Naive thymus-derived CD8-positive, alpha-beta T cell (primary cell): ENCODE data around the gene OR51B5. TPM values are rescaled to one million over a fixed set of nuclear protein-coding genes. Genes with fewer than 3 reads are reported as not detected.
"Not testable (repeated sequence)": the region's sequence is repeated elsewhere in the genome, so short reads cannot be mapped to it uniquely, and the experiment has no call there.

Experiments
- ATAC-seq, 2 donors: fragments of 150-1000 bp; cut with Tn5 transposase in 1 of 2; sonication (Bioruptor Pico), chemical (Tn5 transposase) in 1 of 2; 1 replicate in 1 of 2; 2 replicates in 1 of 2; pipeline ENCODE4 v1.10.0; 2021; ENCODE audit warnings: mild to moderate bottlenecking in 2 of 2, moderate library complexity in 2 of 2
- POLR2A ChIA-PET: fragments of 350-600 bp; sonication (Branson Sonifier 250); formaldehyde crosslinking; loops from one replicate; lab custom pipeline; 2021; ENCODE audit warnings: antibody characterized with exemption; lab: Charles Lee
- DNase-seq, 10 donors: peaks; one replicate each; pipeline versions ENCODE4 v3.0.0 to v3.0.0-alpha.2; 2020 to 2022
- H3K27ac Mint-ChIP-seq, 10 donors: one replicate each; pipeline ENCODE4 v1.8.0; 2020 to 2022; ENCODE audit warnings: mild to moderate bottlenecking in 10 of 10, mixed read lengths in 10 of 10, moderate library complexity in 4 of 10, inconsistent platforms in 1 of 10
- H3K27me3 Mint-ChIP-seq, 5 donors: one replicate each; pipeline ENCODE4 v1.8.0; 2021 to 2022; ENCODE audit warnings: mixed read lengths in 5 of 5
- H3K36me3 Mint-ChIP-seq, 3 donors: one replicate each; pipeline ENCODE4 v1.8.0; 2020 to 2022; ENCODE audit warnings: mixed read lengths in 3 of 3, mild to moderate bottlenecking in 2 of 3, inconsistent platforms in 1 of 3
- H3K4me1 Mint-ChIP-seq, 4 donors: one replicate each; pipeline ENCODE4 v1.8.0; 2021 to 2022; ENCODE audit warnings: mixed read lengths in 4 of 4
- H3K4me3 Mint-ChIP-seq, 10 donors: one replicate each; pipeline ENCODE4 v1.8.0; 2020 to 2022; ENCODE audit warnings: mild to moderate bottlenecking in 10 of 10, mixed read lengths in 10 of 10, moderate library complexity in 6 of 10, inconsistent platforms in 1 of 10
- H3K9me3 Mint-ChIP-seq, 9 donors: one replicate each; pipeline ENCODE4 v1.8.0; 2020 to 2022; ENCODE audit warnings: mixed read lengths in 9 of 9, mild to moderate bottlenecking in 3 of 9, inconsistent platforms in 1 of 9, moderate library complexity in 1 of 9
- polyA plus RNA-seq, 3 donors: library from polyadenylated mRNA; unstranded; fragments of 300-500 nt; fragmentation: Illumina TruSeq; gene quantifications; one replicate each; pipeline ENCODE4 v1.2.3, GENCODE V29; 2021
- total RNA-seq, 8 experiments: library from RNA in 2 of 8; stranded (reverse) in 2 of 8; gene quantifications; one replicate each; pipeline ENCODE4 v1.2.3 and lab custom pipeline; 2021 to 2026

Gene OR51B5, protein sequence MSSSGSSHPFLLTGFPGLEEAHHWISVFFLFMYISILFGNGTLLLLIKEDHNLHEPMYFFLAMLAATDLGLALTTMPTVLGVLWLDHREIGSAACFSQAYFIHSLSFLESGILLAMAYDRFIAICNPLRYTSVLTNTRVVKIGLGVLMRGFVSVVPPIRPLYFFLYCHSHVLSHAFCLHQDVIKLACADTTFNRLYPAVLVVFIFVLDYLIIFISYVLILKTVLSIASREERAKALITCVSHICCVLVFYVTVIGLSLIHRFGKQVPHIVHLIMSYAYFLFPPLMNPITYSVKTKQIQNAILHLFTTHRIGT
- total RNA-seq (not detected), polyA plus RNA-seq (not detected), total RNA-seq (lab: John Stamatoyannopoulos, UW) (0 to 0.15 (median 0.04) reads per million in 6 experiments)

DNA sequence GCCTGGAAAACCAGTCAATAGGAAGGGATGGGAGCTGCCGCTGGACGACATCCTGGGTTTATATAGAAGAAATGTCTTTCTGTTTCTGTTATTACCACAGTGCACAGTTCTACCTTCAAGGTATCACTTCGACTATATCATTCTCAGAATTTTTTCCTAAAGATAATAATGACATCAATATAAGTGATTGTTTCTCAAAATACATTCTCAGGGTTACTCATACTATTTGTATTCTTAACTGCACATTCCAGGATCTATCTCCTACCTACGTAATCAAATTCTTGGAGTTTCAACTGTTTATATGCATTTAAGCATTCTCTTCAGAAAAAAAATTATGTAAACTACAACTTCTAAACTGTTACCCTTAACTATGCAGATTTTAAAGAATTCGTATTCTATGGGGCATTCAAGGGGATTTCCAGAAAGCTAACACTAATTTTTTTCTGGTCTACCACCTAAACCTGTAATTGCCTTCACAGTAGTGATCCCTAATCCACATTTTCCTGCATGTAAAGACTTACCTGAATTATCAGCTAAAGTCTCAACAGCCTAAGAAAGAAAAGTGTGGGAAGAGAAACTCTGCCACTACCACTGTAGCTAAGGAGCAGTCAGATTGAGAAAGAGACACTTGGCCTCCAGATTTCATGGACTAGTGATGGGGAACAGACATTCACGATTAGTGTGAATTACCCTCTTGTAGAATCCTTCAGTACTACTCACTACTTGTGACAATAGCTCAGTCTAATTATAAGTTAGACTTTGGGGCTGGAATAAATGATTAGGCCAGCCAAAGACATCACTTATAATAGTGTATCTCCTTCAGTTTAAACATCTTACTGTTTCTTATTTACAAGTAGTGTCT lies at the start of gene OR51B5:
TSS of gene OR51B5 (minus strand) at position 51 of the 862 bp plus-strand sequence. CDS start at position 51, 0 bp downstream.
- Mint-ChIP-seq H3K27me3 (peaks cover 4 to 19% (median 8%) of the 10 kb centered on the region in 5 donors), H3K4me1 (no peaks in the 10 kb centered on the region), H3K36me3 (peaks cover 0 to 3% (median 0%) of the 10 kb centered on the region in 3 donors), H3K27ac (no peak within 1 kb of the TSS), H3K9me3 (no peaks in the 10 kb centered on the region), H3K4me3 (no peak within 1 kb of the TSS)
- ATAC-seq (no peak), DNase-seq (no peak)
- POLR2A ChIA-PET: no interaction called here

DNA sequence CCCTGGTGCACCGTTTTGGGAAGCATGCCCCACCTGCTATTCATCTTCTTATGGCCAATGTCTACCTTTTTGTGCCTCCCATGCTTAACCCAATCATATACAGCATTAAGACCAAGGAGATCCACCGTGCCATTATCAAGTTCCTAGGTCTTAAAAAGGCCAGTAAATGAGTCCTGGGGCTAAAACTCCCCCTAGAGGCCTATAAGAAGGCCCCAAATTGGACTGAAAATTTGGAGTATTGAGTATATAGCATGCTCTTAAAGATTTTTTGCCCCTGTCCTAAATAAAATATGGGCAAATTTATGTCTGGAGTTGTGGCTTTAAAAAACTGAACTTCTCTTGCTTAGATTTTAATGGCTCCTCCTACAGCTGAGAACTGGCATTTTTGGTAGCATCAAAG lies 46.9 kb upstream of the OR51B5 start:
- Mint-ChIP-seq H3K36me3 (no peaks in the 10 kb centered on the region), H3K9me3 (no peaks in the 10 kb centered on the region), H3K4me1 (no peaks in the 10 kb centered on the region), H3K27ac (no peak overlapping the region), H3K27me3 (peaks cover 0 to 10% (median 2%) of the 10 kb centered on the region in 5 donors), H3K4me3 (no peak overlapping the region)
- no peak for DNase-seq
- ATAC-seq: no peak
- POLR2A ChIA-PET: no interaction called here

DNA sequence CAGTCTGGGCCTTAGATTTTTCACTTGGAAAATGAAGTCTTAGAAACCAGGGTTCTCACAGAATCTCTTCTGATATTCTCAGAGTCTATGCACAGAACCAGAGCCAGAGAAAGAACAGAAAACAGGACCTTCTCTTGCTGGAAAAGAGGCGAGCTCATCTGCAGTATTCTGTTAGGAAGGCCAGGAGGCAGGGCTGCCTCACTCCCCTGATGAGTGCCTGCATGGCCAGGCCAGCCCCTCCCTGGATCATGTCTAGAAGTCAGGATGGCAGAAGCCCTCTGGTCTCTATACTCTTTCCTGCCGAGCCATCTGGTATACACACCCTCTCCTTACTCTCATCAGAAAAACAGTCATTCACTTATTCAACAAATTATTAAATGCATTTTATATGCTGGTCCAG lies 41.0 kb upstream of the OR51B5 start:
- no peak overlapping the region for H3K4me3 Mint-ChIP-seq
- H3K9me3 Mint-ChIP-seq: no peaks in the 10 kb centered on the region
- H3K4me1 Mint-ChIP-seq: no peaks in the 10 kb centered on the region
- no peak overlapping the region for H3K27ac Mint-ChIP-seq
- ATAC-seq (no peak), DNase-seq (no peak)
- no peaks in the 10 kb centered on the region for H3K36me3 Mint-ChIP-seq
- peaks cover 0 to 11% (median 0%) of the 10 kb centered on the region in 5 donors for H3K27me3 Mint-ChIP-seq
- POLR2A ChIA-PET: no interaction called here

DNA sequence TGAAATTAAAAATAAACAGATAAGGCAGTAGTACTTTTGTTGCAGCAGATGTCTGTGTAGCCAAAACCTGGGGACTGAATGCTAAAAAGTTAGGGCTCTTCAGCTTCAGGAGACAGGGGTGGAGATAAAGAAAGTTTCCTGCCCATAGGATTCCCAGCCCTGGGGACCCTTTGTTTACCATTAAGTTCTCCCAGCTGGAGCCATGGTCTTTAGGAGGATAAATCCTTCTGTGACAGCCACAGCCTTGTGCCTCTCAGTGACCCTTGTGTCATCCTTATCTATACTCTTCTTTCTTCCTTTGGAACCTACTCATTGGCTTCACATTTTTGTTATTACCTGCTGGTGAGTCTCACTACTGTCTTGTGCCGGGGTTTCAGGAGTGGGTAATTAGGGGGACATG lies 40.3 kb upstream of the OR51B5 start, which contains the start of gene OR51M1:
TSS of gene OR51M1 (plus strand) at position 237 of the 400 bp plus-strand sequence. CDS start 5,587 bp downstream, outside the sequence.
- no peaks in the 10 kb centered on the region for H3K4me1 Mint-ChIP-seq
- no peak for ATAC-seq

DNA sequence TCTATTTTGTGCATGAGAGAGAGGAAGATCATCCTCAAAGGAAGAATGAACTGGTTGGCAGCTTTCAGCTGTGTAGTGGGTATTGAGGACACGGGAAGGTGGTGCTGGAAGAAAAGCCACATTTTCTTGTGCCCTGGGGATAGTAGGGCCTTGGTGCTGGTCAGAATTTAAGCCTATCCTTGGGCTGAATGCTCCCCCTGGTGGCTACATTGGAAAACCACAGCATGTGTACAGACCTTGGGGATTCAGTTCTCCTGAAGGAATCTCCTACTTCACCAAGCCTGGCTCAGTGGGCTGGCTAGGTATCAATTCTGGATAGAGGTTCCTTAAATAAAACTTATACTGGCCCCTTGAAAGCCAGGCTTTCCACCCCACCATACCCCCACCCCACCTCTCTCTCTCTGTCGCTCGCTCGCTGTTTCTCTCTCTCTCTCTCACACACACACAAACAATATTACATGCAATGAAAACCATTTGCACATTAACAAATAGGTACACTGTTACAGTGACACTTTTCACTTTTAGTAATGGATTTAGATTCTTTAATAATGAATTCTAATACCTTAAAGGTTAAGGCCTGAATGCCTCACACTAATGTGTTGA lies 37.5 kb upstream of the OR51B5 start:
- POLR2A ChIA-PET: no interaction called here

More for the DNA sequence above, 40.3 kb upstream of the OR51B5 start, which contains the start of gene OR51M1:
- Mint-ChIP-seq H3K27me3 (peaks cover 0 to 11% (median 0%) of the 10 kb centered on the region in 5 donors), H3K36me3 (no peaks in the 10 kb centered on the region), H3K9me3 (no peaks in the 10 kb centered on the region), H3K27ac (no peak within 1 kb of the TSS), H3K4me3 (no peak within 1 kb of the TSS)
- DNase-seq: no peak
- POLR2A ChIA-PET: no interaction called here

DNA sequence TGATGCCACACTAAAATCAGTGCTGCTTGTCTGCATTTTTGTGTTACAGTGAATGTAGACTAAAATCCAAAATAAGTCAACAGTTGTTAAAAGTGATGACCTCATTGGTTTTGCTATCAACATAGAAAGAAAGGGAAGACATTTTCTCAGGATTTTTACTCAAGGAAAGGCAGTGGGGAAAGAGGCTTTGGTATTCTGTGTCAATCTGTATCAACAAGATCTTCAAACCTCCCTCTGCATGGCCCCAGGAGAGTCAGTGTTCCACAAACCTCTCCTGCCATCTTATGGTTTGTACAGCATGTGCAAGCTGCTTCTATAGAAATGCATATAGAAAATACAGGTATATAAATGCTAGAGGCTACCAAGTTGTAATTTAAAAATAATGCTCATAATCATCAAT lies 26.5 kb upstream of the OR51B5 start:
- POLR2A ChIA-PET: no interaction called here
- H3K4me1 Mint-ChIP-seq: no peaks in the 10 kb centered on the region
- peaks cover 0 to 9% (median 4%) of the 10 kb centered on the region in 9 donors for H3K9me3 Mint-ChIP-seq
- no peak overlapping the region for H3K27ac Mint-ChIP-seq
- H3K4me3 Mint-ChIP-seq: no peak overlapping the region
- H3K36me3 Mint-ChIP-seq: peaks cover 0 to 3% (median 0%) of the 10 kb centered on the region in 3 donors
- H3K27me3 Mint-ChIP-seq: peaks cover 5 to 17% (median 14%) of the 10 kb centered on the region in 5 donors
- no peak for DNase-seq
- no peak for ATAC-seq

More for the DNA sequence above, 37.5 kb upstream of the OR51B5 start:
- Mint-ChIP-seq H3K36me3 (no peaks in the 10 kb centered on the region), H3K27me3 (peaks cover 0 to 11% (median 0%) of the 10 kb centered on the region in 5 donors), H3K9me3 (peaks cover 0 to 2% (median 0%) of the 10 kb centered on the region in 9 donors), H3K4me3 (no peak overlapping the region), H3K4me1 (no peaks in the 10 kb centered on the region), H3K27ac (no peak overlapping the region)
- ATAC-seq (no peak), DNase-seq (peak in 2 of 10 donors; percentile 6)

DNA sequence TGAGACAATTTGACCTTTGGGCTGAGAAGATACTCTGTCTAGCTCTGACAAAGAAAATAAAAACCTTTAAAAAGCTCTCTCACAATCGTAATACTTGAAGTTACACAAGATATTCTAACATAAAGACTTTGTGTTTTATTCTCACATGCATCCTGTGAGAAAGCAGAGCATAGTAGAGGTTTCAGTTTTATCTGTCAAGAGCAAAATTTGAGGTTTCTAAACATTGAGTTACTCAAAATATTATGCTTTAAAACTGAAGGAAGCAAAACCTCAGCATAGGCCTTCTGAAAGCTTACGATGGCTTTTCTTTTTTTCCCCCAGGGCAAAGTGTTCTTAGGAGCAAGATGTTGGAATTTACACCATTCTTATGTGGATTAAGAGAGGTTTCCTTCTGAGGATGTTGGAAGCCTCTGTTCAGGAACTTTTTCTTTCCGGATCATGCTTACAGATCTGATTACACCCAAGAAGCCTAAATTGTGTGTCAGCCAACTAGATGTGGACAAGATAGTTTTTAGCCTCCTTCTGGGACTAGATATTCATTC lies 25.2 kb upstream of the OR51B5 start:
- POLR2A ChIA-PET: no interaction called here
- peaks cover 0 to 3% (median 0%) of the 10 kb centered on the region in 3 donors for H3K36me3 Mint-ChIP-seq
- H3K9me3 Mint-ChIP-seq: peaks cover 0 to 9% (median 4%) of the 10 kb centered on the region in 9 donors
- no peak overlapping the region for H3K27ac Mint-ChIP-seq
- ATAC-seq (no peak), DNase-seq (no peak)
- no peaks in the 10 kb centered on the region for H3K4me1 Mint-ChIP-seq
- H3K4me3 Mint-ChIP-seq: no peak overlapping the region
- H3K27me3 Mint-ChIP-seq: peaks cover 4 to 17% (median 14%) of the 10 kb centered on the region in 5 donors

DNA sequence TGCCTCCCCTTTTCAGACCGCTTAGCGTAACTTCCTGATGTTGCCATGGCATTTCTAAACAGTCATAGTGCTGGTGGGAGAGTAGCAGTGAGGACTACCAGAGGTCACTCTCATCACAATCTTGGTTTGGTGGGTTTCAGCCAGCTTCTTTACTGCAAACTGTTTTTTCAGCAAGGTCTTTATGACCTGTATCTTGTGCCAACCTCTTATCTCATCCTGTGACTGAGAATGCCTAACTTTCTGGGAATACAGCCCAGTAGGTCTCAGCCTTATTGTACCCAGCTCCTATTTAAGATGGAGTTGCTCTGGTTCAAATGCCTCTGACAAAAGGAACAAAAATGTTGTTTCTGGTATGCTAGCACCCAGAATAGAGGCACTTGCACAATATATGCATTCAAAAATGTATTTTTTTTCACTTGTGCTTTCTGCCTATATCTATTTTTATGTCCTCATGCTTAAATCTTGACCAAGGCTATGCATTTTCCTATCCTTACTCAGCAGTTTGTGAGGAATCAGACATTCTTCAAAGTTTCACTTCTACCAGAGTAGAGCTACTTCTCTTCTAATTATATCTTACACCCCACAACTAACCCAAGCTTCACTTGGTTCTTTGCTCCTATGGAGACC lies 24.2 kb upstream of the OR51B5 start:
- POLR2A ChIA-PET: no interaction called here
- Mint-ChIP-seq H3K27me3 (peaks cover 4 to 15% (median 13%) of the 10 kb centered on the region in 5 donors), H3K4me1 (no peaks in the 10 kb centered on the region), H3K27ac (no peak overlapping the region), H3K4me3 (no peak overlapping the region), H3K9me3 (peaks cover 0 to 3% (median under 1%) of the 10 kb centered on the region in 9 donors), H3K36me3 (peaks cover 0 to under 1% (median 0%) of the 10 kb centered on the region in 3 donors)
- DNase-seq: no peak
- no peak for ATAC-seq

DNA sequence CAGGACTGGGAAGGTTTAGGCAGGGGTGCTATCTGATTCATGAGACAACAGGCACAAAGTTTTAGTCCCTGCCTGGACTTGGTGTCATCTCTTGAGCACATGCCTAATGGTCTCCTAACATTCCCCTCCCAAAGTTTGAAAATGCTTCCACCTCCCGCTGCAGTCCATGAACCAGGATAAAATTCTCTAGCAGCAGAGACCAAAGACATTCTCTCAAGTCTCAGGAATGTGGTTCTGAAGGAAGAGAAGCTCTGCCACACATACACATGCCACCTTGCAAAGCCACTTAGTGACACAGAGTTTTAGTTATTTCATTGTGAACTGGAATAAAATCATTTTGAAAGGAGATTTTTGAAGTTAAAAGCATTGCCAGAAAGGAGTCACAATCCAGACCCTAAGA lies 23.5 kb upstream of the OR51B5 start:
- Mint-ChIP-seq H3K27ac (no peak overlapping the region), H3K27me3 (peaks cover 4 to 15% (median 10%) of the 10 kb centered on the region in 5 donors)

DNA sequence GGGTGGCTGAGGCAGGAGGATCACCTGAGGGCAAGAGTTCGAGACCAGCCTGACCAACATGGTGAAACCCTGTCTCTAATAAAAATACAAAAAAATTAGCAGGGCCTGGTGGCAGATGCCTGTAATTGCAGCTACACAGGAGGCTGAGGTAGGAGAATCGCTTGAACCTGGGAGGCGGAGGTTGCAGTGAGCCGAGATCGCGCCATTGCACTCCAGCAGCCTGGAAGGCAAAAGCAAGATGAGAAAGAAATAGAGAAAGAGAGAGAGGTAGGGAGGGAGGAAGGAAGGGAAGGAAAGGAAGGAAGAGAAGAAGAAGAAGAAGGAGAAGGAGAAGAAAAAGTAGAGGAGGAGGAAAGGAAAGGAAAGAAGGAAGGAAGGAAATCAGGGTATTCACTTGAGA lies 23.0 kb upstream of the OR51B5 start:
- H3K9me3 Mint-ChIP-seq, H3K36me3 Mint-ChIP-seq, ATAC-seq, H3K4me3 Mint-ChIP-seq, H3K27ac Mint-ChIP-seq, POLR2A ChIA-PET, H3K4me1 Mint-ChIP-seq, DNase-seq: not testable (repeated sequence)
- H3K27me3 Mint-ChIP-seq: peaks cover 4 to 15% (median 10%) of the 10 kb centered on the region in 5 donors

More for the DNA sequence above, 23.5 kb upstream of the OR51B5 start:
- DNase-seq: no peak
- peaks cover 0 to 8% (median 0%) of the 10 kb centered on the region in 9 donors for H3K9me3 Mint-ChIP-seq
- ATAC-seq: no peak
- POLR2A ChIA-PET: no interaction called here
- H3K4me1 Mint-ChIP-seq: no peaks in the 10 kb centered on the region
- no peaks in the 10 kb centered on the region for H3K36me3 Mint-ChIP-seq
- no peak overlapping the region for H3K4me3 Mint-ChIP-seq

DNA sequence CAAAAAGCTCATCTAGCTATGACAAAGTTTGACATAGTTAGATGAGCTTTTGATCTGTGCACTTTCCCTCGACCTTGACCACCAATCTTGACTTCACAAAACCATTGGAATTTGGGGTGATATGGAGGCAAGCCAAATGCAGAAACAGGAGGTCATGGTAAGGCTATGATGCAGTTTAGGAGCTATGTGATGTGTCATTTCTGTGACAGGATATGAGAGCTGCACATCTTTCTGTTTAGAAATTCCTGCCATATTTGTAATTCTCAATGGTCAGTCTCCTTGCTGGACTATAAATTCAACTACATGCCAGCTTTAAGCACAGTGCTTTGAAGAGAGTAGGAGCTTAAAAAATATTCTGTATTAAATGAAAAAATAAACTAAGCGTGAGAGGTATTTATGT lies 20.9 kb upstream of the OR51B5 start:
- no peak overlapping the region for H3K27ac Mint-ChIP-seq
- no peaks in the 10 kb centered on the region for H3K36me3 Mint-ChIP-seq
- DNase-seq: no peak
- no peak for ATAC-seq
- POLR2A ChIA-PET: no interaction called here
- H3K9me3 Mint-ChIP-seq: peaks cover 0 to 12% (median 2%) of the 10 kb centered on the region in 9 donors
- H3K4me3 Mint-ChIP-seq: no peak overlapping the region
- H3K27me3 Mint-ChIP-seq: peaks cover 4 to 15% (median 11%) of the 10 kb centered on the region in 5 donors
- no peaks in the 10 kb centered on the region for H3K4me1 Mint-ChIP-seq

DNA sequence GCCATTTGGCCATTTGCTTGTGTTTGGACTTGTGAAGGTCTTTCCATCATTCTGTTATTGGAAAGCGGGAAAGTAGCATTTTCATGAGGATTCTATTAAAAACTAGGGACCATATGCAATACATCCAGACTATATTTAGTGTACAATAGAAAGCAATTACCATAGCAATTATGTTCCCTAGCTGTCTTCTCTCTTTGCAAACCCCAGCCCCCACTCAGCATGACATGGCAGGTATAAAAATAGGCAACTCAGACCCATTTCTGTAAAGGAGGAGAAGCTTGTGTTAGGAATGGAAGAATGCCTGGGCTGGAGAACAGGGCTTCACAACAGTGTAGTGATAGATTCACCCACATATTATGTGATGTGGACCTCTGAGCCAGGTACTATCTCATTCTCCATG lies 20.4 kb upstream of the OR51B5 start:
- POLR2A ChIA-PET: no interaction called here
- H3K9me3 Mint-ChIP-seq: peaks cover 0 to 13% (median 2%) of the 10 kb centered on the region in 9 donors
- ATAC-seq (no peak), DNase-seq (no peak)
- no peak overlapping the region for H3K27ac Mint-ChIP-seq
- no peaks in the 10 kb centered on the region for H3K36me3 Mint-ChIP-seq
- peaks cover 4 to 15% (median 11%) of the 10 kb centered on the region in 5 donors for H3K27me3 Mint-ChIP-seq
- H3K4me1 Mint-ChIP-seq: no peaks in the 10 kb centered on the region
- H3K4me3 Mint-ChIP-seq: no peak overlapping the region
